Erythroblast (primary cell): ENCODE measurements around the gene GPC6.

Experiments used
- GATA1 ChIP-seq: IDR thresholded peaks from 2 replicates; pipeline ENCODE4 v1.6.1; 2011; ENCODE audit warnings: low read depth, mild to moderate bottlenecking, control low read depth, low read length, moderate library complexity
- POLR2A ChIP-seq: IDR thresholded peaks from 2 replicates; pipeline ENCODE4 v1.6.1; 2011; ENCODE audit warnings: mild to moderate bottlenecking, low read length

DNA sequence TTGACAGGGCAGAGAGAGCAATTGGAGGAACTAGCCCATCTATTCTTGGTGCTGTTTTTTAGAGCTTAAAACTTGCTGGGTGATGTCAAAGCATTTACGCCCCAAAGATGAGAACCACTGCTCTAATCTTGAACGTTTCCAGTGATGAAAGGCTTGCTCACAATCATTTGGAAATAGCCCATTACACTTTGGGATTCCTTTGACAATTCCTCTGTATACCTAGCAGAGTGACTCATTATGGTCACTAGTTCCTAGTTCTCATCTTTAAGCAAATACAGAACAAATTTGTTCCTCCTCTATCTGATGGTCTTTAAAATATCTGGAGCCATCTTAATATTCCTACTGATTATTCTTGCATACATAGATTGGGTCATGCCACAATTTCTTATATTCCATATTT is 112.3 kb downstream of the GPC6 start:
- TF ChIP-seq POLR2A (no peak), GATA1 (no peak)
